HS-27A (cell line): ENCODE measurements around the gene PSTPIP1.

ENCODE experiments used
- DNase-seq: peaks from one replicate; pipeline ENCODE4 v3.0.0-alpha.2; 2012; ENCODE audit warnings: low read depth, missing footprints

The PSTPIP1 gene

GRCh38 chr15:77070180-77070494, 75.2 kb downstream of the PSTPIP1 start:
- DNase-seq: no peak

GRCh38 chr15:77070495-77071304, 75.8 kb downstream of the PSTPIP1 start, which contains the start of gene TSPAN3:
Gene TSPAN3 (minus strand): TSS chr15:77071109. CDS start chr15:77070954, 155 bp downstream.
- peak; percentile 87 for DNase-seq

- no peak for DNase-seq
Observed at GRCh38 chr15:77071305-77072223, 76.6 kb downstream of the PSTPIP1 start.

GRCh38 chr15:77074350-77074749, 79.4 kb downstream of the PSTPIP1 start:
- no peak for DNase-seq

GRCh38 chr15:77075528-77075927, 80.6 kb downstream of the PSTPIP1 start:
- DNase-seq: no peak

- DNase-seq: no peak
Observed at GRCh38 chr15:77076323-77076915, 81.5 kb downstream of the PSTPIP1 start.

GRCh38 chr15:77081971-77082370, 87.0 kb downstream of the PSTPIP1 start:
- DNase-seq: no peak

GRCh38 chr15:77083381-77084160, 88.6 kb downstream of the PSTPIP1 start:
- no peak for DNase-seq

GRCh38 chr15:77084436-77084835, 89.5 kb downstream of the PSTPIP1 start:
- DNase-seq: no peak

GRCh38 chr15:77085297-77085696, 90.4 kb downstream of the PSTPIP1 start:
- no peak for DNase-seq
